Measurements from ENCODE around the gene VCPKMT.
"Not testable (repeated sequence)": the region's sequence is repeated elsewhere in the genome, so short reads cannot be mapped to it uniquely, and the experiment has no call there.

- not testable (repeated sequence) for TF ChIP-seq CTCF (IDR thresholded peaks at IDR 0.05); ZFX (IDR thresholded peaks at IDR 0.05; ENCODE audit: borderline replicate concordance)
Measured at GRCh38 chr14:50073663-50074062, 42.7 kb downstream of the VCPKMT start.

Data from 22Rv1 (cell line).